MCF 10A (cell line): ENCODE data around the gene TTC33. TPM values are rescaled to one million over a fixed set of nuclear protein-coding genes. Genes with fewer than 3 reads are reported as not detected.
"Not testable (repeated sequence)": the region's sequence is repeated elsewhere in the genome, so short reads cannot be mapped to it uniquely, and the experiment has no call there.

Source experiments
- BruUV-seq: library from RNA; stranded (reverse); fragments of 400-500 nt; replicated peaks from 2 replicates; lab custom pipeline; 2021; lab: Mats Ljungman, UMichigan
- CTCF ChIA-PET: fragments of 300-600 bp; sonication (Branson Sonifier 250); formaldehyde crosslinking; extraction: SDS; loops from one replicate; lab custom pipeline; 2021; ENCODE audit warnings: antibody characterized with exemption, inconsistent platforms; lab: Yijun Ruan, JAX
- POLR2A ChIA-PET: fragments of 300-600, 350-650 bp; sonication (Branson Sonifier 250); formaldehyde crosslinking; extraction: SDS; loops from one replicate; lab custom pipeline; 2020; ENCODE audit warnings: antibody characterized with exemption, inconsistent platforms; lab: Yijun Ruan, JAX
- DNase-seq: peaks from one replicate; pipeline ENCODE4 v3.0.0-alpha.2; 2018; ENCODE audit not compliant: unreplicated experiment
- H3K27ac Mint-ChIP-seq: one replicate; pipeline ENCODE4 v1.8.0; 2022; ENCODE audit warnings: mild to moderate bottlenecking, low read depth, mixed read lengths; ENCODE audit not compliant: unreplicated experiment
- H3K27me3 Mint-ChIP-seq: one replicate; pipeline ENCODE4 v1.8.0; 2022; ENCODE audit warnings: mixed read lengths; ENCODE audit not compliant: insufficient read depth, unreplicated experiment
- H3K36me3 Mint-ChIP-seq: one replicate; pipeline ENCODE4 v1.8.0; 2022; ENCODE audit warnings: mild to moderate bottlenecking, moderate library complexity, mixed read lengths; ENCODE audit not compliant: insufficient read depth, unreplicated experiment
- H3K4me1 Mint-ChIP-seq: one replicate; pipeline ENCODE4 v1.8.0; 2022; ENCODE audit warnings: mixed read lengths; ENCODE audit not compliant: insufficient read depth, unreplicated experiment
- H3K4me3 Mint-ChIP-seq: one replicate; pipeline ENCODE4 v1.8.0; 2022; ENCODE audit warnings: mild to moderate bottlenecking, moderate library complexity, mixed read lengths; ENCODE audit not compliant: unreplicated experiment
- H3K9me3 Mint-ChIP-seq: one replicate; pipeline ENCODE4 v1.8.0; 2022; ENCODE audit warnings: mixed read lengths; ENCODE audit not compliant: unreplicated experiment
- CTCF ChIP-seq: fragments of 200-600 bp; IDR thresholded peaks from one replicate; pipeline ENCODE4 v1.8.0; 2022; ENCODE audit warnings: antibody characterized with exemption, mild to moderate bottlenecking; ENCODE audit not compliant: unreplicated experiment
- intact Hi-C: fragments of 100-400 bp; cut with micrococcal nuclease; formaldehyde crosslinking; loops from 2 replicates; pipeline ENCODE4 v1.14.1; 2022
- total RNA-seq: library from RNA; stranded (reverse); gene quantifications from 2 replicates; pipeline ENCODE4 v1.2.3, GENCODE V29; 2022

Gene TTC33
- total RNA-seq, 1 experiment from 2014 or later = 13.3 TPM

- TF ChIP-seq CTCF = no peak
- intact Hi-C loops = no loop called here
- ChIA-PET CTCF (interaction anchor here (0.5 to 1.0 kb wide), 2 partner anchors 245 to 1070 kb away, joined by 3 to 4 read pairs; no protein-coding TSS in a partner anchor), POLR2A (no interaction called here)
- H3K4me3 Mint-ChIP-seq = no peak overlapping the region
- no peak for DNase-seq
- no peaks in the 10 kb centered on the region for H3K36me3 Mint-ChIP-seq
- no peak overlapping the region for H3K27ac Mint-ChIP-seq
- no TSS peak for BruUV-seq
- no peaks in the 10 kb centered on the region for H3K27me3 Mint-ChIP-seq
- peaks cover 2% of the 10 kb centered on the region for H3K4me1 Mint-ChIP-seq
- H3K9me3 Mint-ChIP-seq = no peaks in the 10 kb centered on the region
Measured at GRCh38 chr5:40646266-40646665, 109.5 kb downstream of the TTC33 start.

GRCh38 chr5:40639531-40639930, 116.2 kb downstream of the TTC33 start:
- H3K4me3 Mint-ChIP-seq, H3K36me3 Mint-ChIP-seq, intact Hi-C loops, H3K4me1 Mint-ChIP-seq, BruUV-seq, DNase-seq, H3K27me3 Mint-ChIP-seq, H3K27ac Mint-ChIP-seq: not testable (repeated sequence)
- CTCF ChIA-PET = interaction anchor here (0.7 kb wide), 1 partner anchor 14 kb away, joined by 3 read pairs; no protein-coding TSS in a partner anchor
- POLR2A ChIA-PET = interaction anchor here (0.8 kb wide), 1 partner anchor 12 kb away, joined by 3 read pairs; no protein-coding TSS in a partner anchor
- H3K9me3 Mint-ChIP-seq = peaks cover 33% of the 10 kb centered on the region

- DNase-seq = no peak
- H3K4me1 Mint-ChIP-seq = no peaks in the 10 kb centered on the region
- no peak overlapping the region for H3K4me3 Mint-ChIP-seq
- no peaks in the 10 kb centered on the region for H3K27me3 Mint-ChIP-seq
- ChIA-PET CTCF (interaction anchor here (0.6 kb wide), 1 partner anchor 247 kb away, joined by 3 read pairs; no protein-coding TSS in a partner anchor), POLR2A (no interaction called here)
- intact Hi-C loops = no loop called here
- TF ChIP-seq CTCF = no peak
- peaks cover 33% of the 10 kb centered on the region for H3K9me3 Mint-ChIP-seq
- no peaks in the 10 kb centered on the region for H3K36me3 Mint-ChIP-seq
- no peak overlapping the region for H3K27ac Mint-ChIP-seq
- BruUV-seq = no TSS peak
Measured at GRCh38 chr5:40634593-40634992, 121.2 kb downstream of the TTC33 start.

- Mint-ChIP-seq H3K4me3 (no peak overlapping the region), H3K36me3 (no peaks in the 10 kb centered on the region), H3K27ac (no peak overlapping the region), H3K4me1 (no peaks in the 10 kb centered on the region), H3K9me3 (peaks cover 29% of the 10 kb centered on the region), H3K27me3 (no peaks in the 10 kb centered on the region)
- POLR2A ChIA-PET = no interaction called here
- no peak for DNase-seq
- CTCF ChIA-PET = no interaction called here
- intact Hi-C loops = no loop called here
- no TSS peak for BruUV-seq
- TF ChIP-seq CTCF = no peak
Measured at GRCh38 chr5:40634154-40634553, 121.6 kb downstream of the TTC33 start.
